Adrenal gland (tissue), 12 donors: ENCODE data around the gene SPATA25. TPM values are rescaled to one million over a fixed set of nuclear protein-coding genes. Genes with fewer than 3 reads are reported as not detected.

Experiments
- DNase-seq, 7 donors: peaks; one replicate each; pipeline ENCODE4 v3.0.0-alpha.2; 2019 to 2020
- H3K27ac ChIP-seq, 5 donors: fragments of 200-600 bp; sonication (generic) in 4 of 5; 1 replicate in 3 of 5; 2 replicates in 2 of 5; pipeline versions ENCODE4 v1.5.1 to v1.8.0; 2016 to 2020; ENCODE audit warnings: mild to moderate bottlenecking in 1 of 5
- H3K27me3 ChIP-seq: fragments of 200-600 bp; 2 replicates; pipeline ENCODE4 v1.8.0; 2021
- H3K36me3 ChIP-seq, 2 donors: fragments of 200-600 bp; replicated peaks in 1 of 2; 1 replicate in 1 of 2; 2 replicates in 1 of 2; pipeline versions ENCODE4 v1.5.1 to v1.8.0; 2018 to 2022
- H3K4me1 ChIP-seq, 2 donors: fragments of 200-600 bp; replicated peaks in 1 of 2; 1 replicate in 1 of 2; 2 replicates in 1 of 2; pipeline versions ENCODE4 v1.5.1 to v1.8.0; 2018 to 2021
- H3K4me3 ChIP-seq, 4 donors: fragments of 200-600 bp; sonication (generic) in 3 of 4; one replicate each; pipeline ENCODE4 v1.5.1; 2016 to 2018
- H3K9me3 ChIP-seq, 3 donors: fragments of 200-600 bp; sonication (generic) in 1 of 3; replicated peaks in 1 of 3; 1 replicate in 2 of 3; 2 replicates in 1 of 3; pipeline versions ENCODE4 v1.5.1 to v1.8.0; 2016 to 2021
- POLR2A ChIP-seq, 2 donors: fragments of 450-650 bp; IDR thresholded peaks; one replicate each; pipeline ENCODE4 v1.6.1; 2017; ENCODE audit warnings: antibody characterized with exemption in 2 of 2, mild to moderate bottlenecking in 2 of 2, moderate library complexity in 1 of 2
- WGBS, 4 donors: extraction: QIAGEN DNeasy Blood & Tissue Kit in 2 of 4; methylation state at CpG; one replicate each; pipeline versions ENCODE4 v1.1.5 to v1.1.7; 2013 to 2017; 5-methylcytosine and 5-hydroxymethylcytosine counted together
- intact Hi-C, 2 donors: fragments of 100-400 bp; cut with DNase I; formaldehyde crosslinking; loops; one replicate each; pipeline versions ENCODE4 v1.14.1 to v1.15.0; 2022 to 2023
- polyA plus RNA-seq, 3 donors: library from polyadenylated mRNA; stranded (reverse); fragments of 200-250 nt in 2 of 3; fragments of 350-450 nt in 1 of 3; fragmentation: Illumina TruSeq in 1 of 3; extraction: RNeasy Lipid Tissue Mini Kit (QIAGEN cat#74804) in 1 of 3; gene quantifications; one replicate each; pipeline ENCODE4 v1.2.3, GENCODE V29; 2013 to 2014
- total RNA-seq, 9 donors: library from RNA; depleted of rRNA in 4 of 9; stranded (reverse); fragments of >200 nt in 4 of 9; fragments of 120-200 nt in 1 of 9; fragmentation: NEBNext Ultra II Directional in 1 of 9; extraction: Animal tissue kit (Norgen Biotek cat#: 25700) in 1 of 9; gene quantifications; one replicate each; pipeline versions ENCODE4 v1.1.0 to v1.2.4, GENCODE V29; 2013 to 2023
- TF ChIP-seq, protein P1 (sequence below), 6 experiments: fragments of 450-650 bp in 4 of 6; fragments of 200-600 bp in 2 of 6; sonication (generic) in 1 of 6; IDR thresholded peaks; 1 replicate in 5 of 6; 2 replicates in 1 of 6; pipeline versions ENCODE4 v1.5.1 to v1.8.0; 2016 to 2021; ENCODE audit warnings: antibody characterized with exemption in 6 of 6, mild to moderate bottlenecking in 2 of 6, moderate library complexity in 1 of 6
- donor health status: healthy with polysubstance abuse.
- donor health status: Bipolar disorder and iron deficiency.
- donor health status: DM: yes; HTN: yes; CAD: no.
- donor health status: DM: no; HTN: no; CAD: no.
- donor health status: DM: no; HTN: no; CAD: no.
- donor health status: DM: yes; HTN: yes; CAD: no.

Gene SPATA25
- total and polyA plus RNA-seq, 12 donors = 0.29 to 12.5 (median 2.9) TPM; not detected in 1

DNA sequence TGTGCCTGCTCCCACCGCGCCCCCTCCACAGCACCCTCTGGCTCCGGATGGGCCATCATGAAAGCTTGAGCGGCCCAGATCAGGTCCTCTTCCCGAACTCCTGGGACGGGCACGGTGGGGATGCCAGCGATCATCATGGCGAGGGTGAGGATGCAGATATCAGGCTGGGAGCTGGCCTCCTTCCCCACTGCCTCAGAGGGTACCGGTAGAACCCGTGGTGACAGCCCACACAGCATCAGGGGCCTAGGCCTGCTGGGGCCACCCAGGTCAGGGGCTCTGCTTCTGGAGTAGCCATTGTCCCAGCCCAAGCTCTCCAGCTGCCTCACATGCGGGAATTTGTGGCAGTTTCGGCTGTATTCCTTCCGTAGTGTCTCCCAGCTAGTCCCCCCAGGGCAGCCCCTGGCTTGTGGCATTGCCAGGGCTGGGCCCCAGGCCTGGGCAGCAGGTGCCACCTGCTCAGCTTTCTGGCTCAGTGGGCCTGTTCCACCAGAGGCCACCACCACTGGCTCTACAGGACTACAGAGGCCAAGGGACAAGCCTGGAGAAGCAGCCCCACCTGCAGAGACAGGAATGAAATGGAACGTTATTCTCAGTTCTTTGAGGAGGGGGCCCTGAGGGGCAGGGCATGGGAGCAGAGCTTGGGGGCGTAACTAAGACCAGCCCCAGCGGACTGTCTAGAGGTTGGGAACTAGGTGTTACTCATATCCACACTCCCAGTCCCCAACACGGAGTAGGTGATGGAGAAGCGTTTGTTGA lies 654 bp downstream of the SPATA25 start:
- Histone ChIP-seq H3K4me3 (no peak overlapping the region), H3K27me3 (no peaks in the 10 kb centered on the region), H3K9me3 (no peaks in the 10 kb centered on the region), H3K27ac (no peak overlapping the region), H3K36me3 (peaks cover 0 to 30% of the 10 kb centered on the region in 2 donors), H3K4me1 (peaks cover 26 to 52% of the 10 kb centered on the region in 2 donors)
- peak in 1 of 7 donors; percentile 28 for DNase-seq
- TF ChIP-seq POLR2A (IDR thresholded peaks at IDR 0.05) = no peak
- TF ChIP-seq, protein P1, sequence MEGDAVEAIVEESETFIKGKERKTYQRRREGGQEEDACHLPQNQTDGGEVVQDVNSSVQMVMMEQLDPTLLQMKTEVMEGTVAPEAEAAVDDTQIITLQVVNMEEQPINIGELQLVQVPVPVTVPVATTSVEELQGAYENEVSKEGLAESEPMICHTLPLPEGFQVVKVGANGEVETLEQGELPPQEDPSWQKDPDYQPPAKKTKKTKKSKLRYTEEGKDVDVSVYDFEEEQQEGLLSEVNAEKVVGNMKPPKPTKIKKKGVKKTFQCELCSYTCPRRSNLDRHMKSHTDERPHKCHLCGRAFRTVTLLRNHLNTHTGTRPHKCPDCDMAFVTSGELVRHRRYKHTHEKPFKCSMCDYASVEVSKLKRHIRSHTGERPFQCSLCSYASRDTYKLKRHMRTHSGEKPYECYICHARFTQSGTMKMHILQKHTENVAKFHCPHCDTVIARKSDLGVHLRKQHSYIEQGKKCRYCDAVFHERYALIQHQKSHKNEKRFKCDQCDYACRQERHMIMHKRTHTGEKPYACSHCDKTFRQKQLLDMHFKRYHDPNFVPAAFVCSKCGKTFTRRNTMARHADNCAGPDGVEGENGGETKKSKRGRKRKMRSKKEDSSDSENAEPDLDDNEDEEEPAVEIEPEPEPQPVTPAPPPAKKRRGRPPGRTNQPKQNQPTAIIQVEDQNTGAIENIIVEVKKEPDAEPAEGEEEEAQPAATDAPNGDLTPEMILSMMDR (IDR thresholded peaks at IDR 0.05) = no peak
- intact Hi-C loops = no loop called here
- WGBS, 4 donors = 91 to 95% (median 93%) methylated on average over 14 to 19 of the region's 19 CpGs

DNA sequence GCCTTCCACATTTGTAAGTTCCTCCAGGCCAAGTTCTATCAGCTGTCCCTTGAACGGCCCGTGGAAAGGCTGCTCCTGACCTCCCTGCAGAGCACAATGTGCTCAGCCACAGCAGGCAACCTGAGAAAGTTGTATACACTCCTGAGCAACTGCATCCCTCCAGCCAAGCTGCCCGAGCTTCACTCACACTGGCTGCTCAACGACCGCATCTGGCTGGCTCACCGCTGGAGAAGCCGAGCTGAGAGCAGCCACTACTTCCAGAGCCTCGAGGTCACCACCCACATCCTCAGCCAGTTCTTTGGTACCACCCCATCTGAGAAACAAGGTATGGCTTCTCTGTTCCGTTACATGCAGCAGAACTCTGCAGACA lies 4.3 kb downstream of the SPATA25 start:
- Histone ChIP-seq H3K4me3 (no peak overlapping the region), H3K9me3 (no peaks in the 10 kb centered on the region), H3K36me3 (peaks cover 0 to 33% of the 10 kb centered on the region in 2 donors), H3K27ac (peak overlapping the region in 1 of 5 donors; percentile 43), H3K4me1 (peaks cover 32 to 45% of the 10 kb centered on the region in 2 donors), H3K27me3 (no peaks in the 10 kb centered on the region)
- intact Hi-C loops = no loop called here
- TF ChIP-seq, protein P1 (IDR thresholded peaks at IDR 0.05) = no peak
- TF ChIP-seq POLR2A (IDR thresholded peaks at IDR 0.05) = no peak
- peak in 1 of 7 donors; percentile 24 for DNase-seq
- 56 to 75% (median 69%) methylated on average over 5 to 9 of the region's 9 CpGs for WGBS, 4 donors

DNA sequence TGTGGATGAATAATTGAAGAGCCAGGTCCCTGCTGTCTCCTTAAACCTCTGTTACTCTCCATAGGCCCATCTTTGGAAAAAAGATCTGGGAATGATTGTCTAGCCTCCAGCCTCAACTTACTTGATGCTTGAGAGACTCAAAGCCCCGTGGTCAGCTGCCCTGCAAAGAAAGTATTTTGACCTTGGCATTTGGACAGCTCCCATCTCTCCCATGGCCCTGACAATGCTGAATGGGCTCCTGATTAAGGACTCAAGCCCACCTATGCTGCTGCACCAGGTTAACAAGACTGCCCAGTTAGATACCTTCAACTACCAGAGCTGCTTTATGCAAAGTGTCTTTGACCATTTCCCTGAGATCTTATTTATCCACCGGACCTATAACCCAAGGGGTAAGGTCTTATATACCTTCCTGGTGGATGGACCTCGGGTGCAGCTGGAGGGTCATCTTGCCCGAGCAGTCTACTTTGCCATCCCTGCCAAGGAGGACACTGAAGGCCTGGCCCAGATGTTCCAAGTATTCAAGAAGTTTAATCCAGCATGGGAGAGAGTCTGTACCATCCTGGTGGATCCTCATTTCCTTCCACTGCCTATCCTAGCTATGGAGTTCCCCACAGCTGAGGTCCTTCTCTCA lies 4.8 kb downstream of the SPATA25 start:
- Histone ChIP-seq H3K27me3 (no peaks in the 10 kb centered on the region), H3K36me3 (peaks cover 0 to 31% of the 10 kb centered on the region in 2 donors), H3K4me3 (no peak overlapping the region), H3K4me1 (peaks cover 32 to 45% of the 10 kb centered on the region in 2 donors), H3K27ac (peak overlapping the region in 1 of 5 donors; percentile 43), H3K9me3 (no peaks in the 10 kb centered on the region)
- DNase-seq = no peak
- TF ChIP-seq, protein P1 (IDR thresholded peaks at IDR 0.05) = no peak
- no peak for TF ChIP-seq POLR2A (IDR thresholded peaks at IDR 0.05)
- intact Hi-C loops = no loop called here
- 65 to 76% (median 72%) methylated on average over 4 of the region's 4 CpGs for WGBS, 4 donors

DNA sequence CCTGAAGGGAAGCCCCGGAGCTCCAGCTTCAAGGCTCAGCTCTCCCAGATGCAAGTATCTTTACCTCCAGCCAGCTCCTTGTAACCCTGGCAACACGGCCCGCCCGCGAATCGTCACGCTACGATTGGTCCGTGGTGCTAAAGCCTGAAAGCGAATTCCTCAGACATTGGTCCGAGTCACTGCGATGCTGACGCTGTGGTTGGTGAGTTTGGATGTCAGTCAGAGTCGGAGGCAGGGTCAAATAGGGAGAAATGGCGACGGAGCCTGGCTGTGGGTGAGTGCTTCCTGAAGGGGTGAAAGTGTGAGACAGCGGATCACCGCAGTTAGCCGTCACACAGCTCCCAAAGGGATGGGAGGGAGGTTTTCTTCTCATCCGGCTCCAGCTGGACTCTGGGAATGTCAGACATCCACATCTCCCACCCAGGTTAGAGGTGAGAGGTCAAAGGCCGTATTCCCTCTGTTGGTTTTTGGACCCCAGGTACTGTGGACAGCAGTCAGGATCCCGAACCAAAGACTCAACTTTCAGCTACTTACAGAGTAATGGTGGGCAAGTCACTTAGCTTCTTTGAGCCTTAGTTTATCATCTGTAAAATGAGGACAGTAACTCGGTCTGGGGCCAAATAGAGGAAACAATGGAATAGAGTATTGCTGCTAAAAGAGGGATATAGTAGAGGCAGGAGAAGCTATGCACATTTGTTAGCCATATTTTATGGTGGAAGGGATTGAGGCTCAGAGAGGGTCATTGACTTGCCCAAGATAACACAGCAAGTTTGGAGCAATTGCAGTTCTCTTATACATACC lies 6.2 kb downstream of the SPATA25 start, which contains the start of gene ZSWIM1:
ZSWIM1 (plus strand) TSS at position 240 of the 801 bp plus-strand sequence. CDS start 1,366 bp downstream, outside the sequence.
- peak; percentile 99 to 100 (median 99) for DNase-seq
- Histone ChIP-seq H3K4me3 (peak within 1 kb of the TSS in 3 of 4 donors; percentile 2 to 76 (median 61)), H3K9me3 (no peaks in the 10 kb centered on the region), H3K36me3 (peaks cover 0 to 27% of the 10 kb centered on the region in 2 donors), H3K4me1 (peaks cover 32 to 45% of the 10 kb centered on the region in 2 donors), H3K27me3 (no peaks in the 10 kb centered on the region), H3K27ac (peak within 1 kb of the TSS; percentile 12 to 93 (median 84))
- WGBS, 4 donors = 0 to 1% (median 1%) methylated on average over 20 to 23 of the region's 23 CpGs
- TF ChIP-seq, protein P1 (IDR thresholded peaks at IDR 0.05) = peak in 1 of 6 experiments; percentile 16
- peak in 1 of 2 donors; percentile 88 for TF ChIP-seq POLR2A (IDR thresholded peaks at IDR 0.05)
- intact Hi-C loops = no loop called here
